ENCODE measurements around the gene TERT.
A peak's percentile ranks its signal among the peaks of the same experiment; 100 is the strongest.

TERT gene

GRCh38 chr5:1295650-1296037 lies 776 bp upstream of the TERT start:
- POLR2A ChIA-PET = no interaction called here
- CTCF ChIA-PET = no interaction called here
- TF ChIP-seq FOXM1 (IDR thresholded peaks at IDR 0.05; ENCODE audit: borderline replicate concordance) (no peak), LEF1 (IDR thresholded peaks at IDR 0.05; ENCODE audit: borderline replicate concordance) (no peak), TARDBP (IDR thresholded peaks at IDR 0.05) (no peak), SUZ12 (IDR thresholded peaks at IDR 0.05) (no peak), ARNT (IDR thresholded peaks at IDR 0.05) (no peak), FOXA1 (IDR thresholded peaks at IDR 0.05) (no peak), CTBP1 (IDR thresholded peaks at IDR 0.05; ENCODE audit: borderline replicate concordance) (no peak), BHLHE40 (IDR thresholded peaks at IDR 0.05; ENCODE audit: borderline replicate concordance) (no peak), HDGF (IDR thresholded peaks at IDR 0.05; ENCODE audit: borderline replicate concordance) (no peak), NFRKB (IDR thresholded peaks at IDR 0.05) (no peak)
- no peak for DNase-seq (ENCODE audit: extremely low spot score)

GRCh38 chr5:1294206-1294834 lies 548 bp downstream of the TERT start:
- TF ChIP-seq HDGF (IDR thresholded peaks at IDR 0.05; ENCODE audit: borderline replicate concordance) (no peak), SP1 (IDR thresholded peaks at IDR 0.05) (no peak), ZNF384 (IDR thresholded peaks at IDR 0.05) (no peak), PKNOX1 (IDR thresholded peaks at IDR 0.05) (no peak), NFRKB (IDR thresholded peaks at IDR 0.05) (no peak), L3MBTL2 (conservative IDR thresholded peaks at IDR 0.05) (0 out of 2 replicates have a peak, but pooled peaks have one; percentile 27), CTBP1 (IDR thresholded peaks at IDR 0.05; ENCODE audit: borderline replicate concordance) (no peak), FOXK2 (IDR thresholded peaks at IDR 0.05) (no peak)
- POLR2A ChIA-PET = no interaction called here

GRCh38 chr5:1293416-1294205 lies 1.3 kb downstream of the TERT start:
- no peak for TF ChIP-seq ZNF384 (IDR thresholded peaks at IDR 0.05)
- no peak for TF ChIP-seq FOXM1 (IDR thresholded peaks at IDR 0.05; ENCODE audit: borderline replicate concordance)
- TF ChIP-seq ARNT (IDR thresholded peaks at IDR 0.05) = no peak
- TF ChIP-seq ELF4 (IDR thresholded peaks at IDR 0.05) = no peak
- no peak for TF ChIP-seq L3MBTL2 (conservative IDR thresholded peaks at IDR 0.05)
- TF ChIP-seq FOXA1 (IDR thresholded peaks at IDR 0.05) = no peak
- TF ChIP-seq LEF1 (IDR thresholded peaks at IDR 0.05; ENCODE audit: borderline replicate concordance) = no peak
- no peak for TF ChIP-seq FOXK2 (IDR thresholded peaks at IDR 0.05)
- TF ChIP-seq SUZ12 (IDR thresholded peaks at IDR 0.05) = no peak
- TF ChIP-seq PKNOX1 (IDR thresholded peaks at IDR 0.05) = no peak
- no peak for TF ChIP-seq SP1 (IDR thresholded peaks at IDR 0.05)
- TF ChIP-seq CTBP1 (IDR thresholded peaks at IDR 0.05; ENCODE audit: borderline replicate concordance) = no peak
- CTCF ChIA-PET = no interaction called here
- DNase-seq (ENCODE audit: extremely low spot score) = no peak
- POLR2A ChIA-PET = no interaction called here

More at GRCh38 chr5:1294206-1294834, 548 bp downstream of the TERT start:
- no peak for DNase-seq (ENCODE audit: extremely low spot score)
- CTCF ChIA-PET = no interaction called here

- DNase-seq (ENCODE audit: extremely low spot score) = no peak
- TF ChIP-seq PKNOX1 (IDR thresholded peaks at IDR 0.05) = no peak
- TF ChIP-seq HDGF (IDR thresholded peaks at IDR 0.05; ENCODE audit: borderline replicate concordance) = no peak
- TF ChIP-seq LEF1 (IDR thresholded peaks at IDR 0.05; ENCODE audit: borderline replicate concordance) = no peak
- no peak for TF ChIP-seq ARNT (IDR thresholded peaks at IDR 0.05)
- TF ChIP-seq ZNF384 (IDR thresholded peaks at IDR 0.05) = no peak
- TF ChIP-seq FOXK2 (IDR thresholded peaks at IDR 0.05) = no peak
- no peak for TF ChIP-seq NFRKB (IDR thresholded peaks at IDR 0.05)
- TF ChIP-seq BHLHE40 (IDR thresholded peaks at IDR 0.05; ENCODE audit: borderline replicate concordance) = no peak
- no peak for TF ChIP-seq CTBP1 (IDR thresholded peaks at IDR 0.05; ENCODE audit: borderline replicate concordance)
- ChIA-PET POLR2A (no interaction called here), CTCF (no interaction called here)
Observed at GRCh38 chr5:1292846-1293415, 1.9 kb downstream of the TERT start.

GRCh38 chr5:1292139-1292538 lies 2.7 kb downstream of the TERT start:
- no peak for TF ChIP-seq LEF1 (IDR thresholded peaks at IDR 0.05; ENCODE audit: borderline replicate concordance)
- no peak for TF ChIP-seq HDGF (IDR thresholded peaks at IDR 0.05; ENCODE audit: borderline replicate concordance)
- TF ChIP-seq ZNF384 (IDR thresholded peaks at IDR 0.05) = no peak
- TF ChIP-seq ELF4 (IDR thresholded peaks at IDR 0.05) = no peak
- no peak for TF ChIP-seq BHLHE40 (IDR thresholded peaks at IDR 0.05; ENCODE audit: borderline replicate concordance)
- TF ChIP-seq FOXA1 (IDR thresholded peaks at IDR 0.05) = no peak
- no peak for TF ChIP-seq ARNT (IDR thresholded peaks at IDR 0.05)
- TF ChIP-seq SUZ12 (IDR thresholded peaks at IDR 0.05) = no peak
- no peak for TF ChIP-seq TARDBP (IDR thresholded peaks at IDR 0.05)
- no peak for TF ChIP-seq CTBP1 (IDR thresholded peaks at IDR 0.05; ENCODE audit: borderline replicate concordance)
- no peak for TF ChIP-seq L3MBTL2 (conservative IDR thresholded peaks at IDR 0.05)
- no peak for TF ChIP-seq FOXK2 (IDR thresholded peaks at IDR 0.05)
- TF ChIP-seq FOXM1 (IDR thresholded peaks at IDR 0.05; ENCODE audit: borderline replicate concordance) = no peak
- TF ChIP-seq SP1 (IDR thresholded peaks at IDR 0.05) = no peak
- ChIA-PET POLR2A (no interaction called here), CTCF (no interaction called here)
- DNase-seq (ENCODE audit: extremely low spot score) = no peak

Data from HEK293T (cell line).